ENCODE measurements around the gene NFKB1. TPM values are rescaled to one million over a fixed set of nuclear protein-coding genes. Genes with fewer than 3 reads are reported as not detected.

Gene NFKB1
- total and polyA plus RNA-seq, 2 donors = 26.0 to 42.6 TPM

DNA sequence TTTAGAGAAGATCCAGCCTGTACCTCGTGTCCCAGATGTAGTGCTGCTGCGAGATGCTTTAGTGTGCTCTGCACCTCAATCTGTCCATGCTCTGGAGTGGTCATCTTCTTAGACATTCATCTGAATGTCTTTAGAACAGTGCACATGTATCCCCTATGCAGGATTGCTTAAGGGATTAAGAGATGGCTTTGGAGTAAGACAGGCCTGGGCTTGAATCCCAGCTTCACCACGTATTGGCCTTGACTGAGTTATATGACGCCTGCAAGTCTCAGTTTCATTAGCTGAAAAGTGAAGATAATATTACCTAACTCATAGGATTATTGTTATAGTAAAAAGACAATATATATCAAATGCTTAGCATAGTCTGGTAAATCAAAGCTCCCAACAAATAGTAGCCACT, 98.3 kb downstream of the NFKB1 start:
- Histone ChIP-seq H3K27me3 (ENCODE audit: control insufficient read depth in 2 of 2, insufficient read depth in 1 of 2, low read length in 1 of 2) (no peaks in the 10 kb centered on the region), H3K4me3 (ENCODE audit: low read length in 2 of 2) (no peak overlapping the region), H3K4me1 (ENCODE audit: control insufficient read depth in 2 of 2, insufficient read depth in 2 of 2, low read length in 2 of 2) (peaks cover 11 to 26% of the 10 kb centered on the region in 2 donors), H3K27ac (ENCODE audit: low read depth in 1 of 2, low read length in 1 of 2) (peak overlapping the region; percentile 31 to 44), H3K9me3 (ENCODE audit: control insufficient read depth in 2 of 2, insufficient read depth in 1 of 2, low read length in 1 of 2) (no peaks in the 10 kb centered on the region), H3K36me3 (ENCODE audit: control insufficient read depth in 2 of 2, insufficient read depth in 2 of 2, low read length in 1 of 2) (peaks cover 0 to 48% of the 10 kb centered on the region in 2 donors)
- DNase-seq (ENCODE audit: low read depth in 6 of 9, low spot score in 9 of 9) = no peak
- 91% methylated on average over 4 of the region's 4 CpGs for WGBS

DNA sequence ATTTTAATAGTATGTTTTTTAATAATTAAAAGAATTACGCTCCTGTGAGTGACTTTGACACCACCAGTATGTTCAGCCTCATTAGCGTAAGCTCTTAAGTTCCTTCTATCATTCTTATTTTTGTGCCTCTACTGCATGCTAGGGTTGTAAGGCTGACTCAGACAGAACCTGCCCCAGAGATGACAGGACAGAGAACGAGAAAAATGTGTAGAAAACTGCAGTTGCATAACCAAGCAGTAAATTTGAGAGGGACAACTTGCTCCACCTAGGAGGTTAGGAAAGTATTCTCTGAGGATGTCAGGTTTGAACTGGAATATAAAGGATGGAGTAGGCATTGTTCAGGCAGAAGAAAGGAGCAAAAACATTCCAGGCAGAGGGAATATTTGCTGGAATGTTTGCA, 98.7 kb downstream of the NFKB1 start:
- peaks cover 11 to 26% of the 10 kb centered on the region in 2 donors for H3K4me1 ChIP-seq (ENCODE audit: control insufficient read depth in 2 of 2, insufficient read depth in 2 of 2, low read length in 2 of 2)
- no peak overlapping the region for H3K4me3 ChIP-seq (ENCODE audit: low read length in 2 of 2)
- peaks cover 0 to 46% of the 10 kb centered on the region in 2 donors for H3K36me3 ChIP-seq (ENCODE audit: control insufficient read depth in 2 of 2, insufficient read depth in 2 of 2, low read length in 1 of 2)
- DNase-seq (ENCODE audit: low read depth in 6 of 9, low spot score in 9 of 9) = no peak
- H3K9me3 ChIP-seq (ENCODE audit: control insufficient read depth in 2 of 2, insufficient read depth in 1 of 2, low read length in 1 of 2) = no peaks in the 10 kb centered on the region
- 93% methylated on average over 3 of the region's 3 CpGs for WGBS
- H3K27me3 ChIP-seq (ENCODE audit: control insufficient read depth in 2 of 2, insufficient read depth in 1 of 2, low read length in 1 of 2) = no peaks in the 10 kb centered on the region
- H3K27ac ChIP-seq (ENCODE audit: low read depth in 1 of 2, low read length in 1 of 2) = peak overlapping the region in 1 of 2 donors; percentile 43

DNA sequence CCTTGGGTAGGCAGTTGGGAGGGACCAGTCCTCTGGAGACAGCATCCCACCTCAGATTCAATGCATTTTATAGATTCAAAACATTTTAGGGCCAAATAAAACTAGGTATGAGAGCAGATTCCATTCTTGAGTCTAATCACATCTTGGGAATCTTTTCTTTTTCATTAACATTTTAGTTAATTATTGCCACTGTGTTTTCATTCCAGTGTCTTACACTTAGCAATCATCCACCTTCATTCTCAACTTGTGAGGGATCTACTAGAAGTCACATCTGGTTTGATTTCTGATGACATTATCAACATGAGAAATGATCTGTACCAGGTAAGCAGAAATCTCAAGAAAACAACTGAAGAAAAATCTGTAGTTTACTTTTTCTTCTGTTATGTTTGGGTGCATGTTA, 99.5 kb downstream of the NFKB1 start:
- DNase-seq (ENCODE audit: low read depth in 6 of 9, low spot score in 9 of 9) = no peak
- H3K9me3 ChIP-seq (ENCODE audit: control insufficient read depth in 2 of 2, insufficient read depth in 1 of 2, low read length in 1 of 2) = no peaks in the 10 kb centered on the region
- no peak overlapping the region for H3K4me3 ChIP-seq (ENCODE audit: low read length in 2 of 2)
- H3K4me1 ChIP-seq (ENCODE audit: control insufficient read depth in 2 of 2, insufficient read depth in 2 of 2, low read length in 2 of 2) = peaks cover 11 to 26% of the 10 kb centered on the region in 2 donors
- H3K27me3 ChIP-seq (ENCODE audit: control insufficient read depth in 2 of 2, insufficient read depth in 1 of 2, low read length in 1 of 2) = no peaks in the 10 kb centered on the region
- H3K36me3 ChIP-seq (ENCODE audit: control insufficient read depth in 2 of 2, insufficient read depth in 2 of 2, low read length in 1 of 2) = peaks cover 0 to 49% of the 10 kb centered on the region in 2 donors
- peak overlapping the region; percentile 20 to 48 for H3K27ac ChIP-seq (ENCODE audit: low read depth in 1 of 2, low read length in 1 of 2)

- 93% methylated on average over 8 of the region's 8 CpGs for WGBS
- no peak overlapping the region for H3K27ac ChIP-seq (ENCODE audit: low read depth in 1 of 2, low read length in 1 of 2)
- DNase-seq (ENCODE audit: low read depth in 6 of 9, low spot score in 9 of 9) = no peak
These were observed 100.5 kb downstream of the NFKB1 start for GRCh38 chr4:102601586-102602227.

GRCh38 chr4:102604222-102604940, 103.2 kb downstream of the NFKB1 start:
- peaks cover 0 to 9% of the 10 kb centered on the region in 2 donors for H3K4me1 ChIP-seq (ENCODE audit: control insufficient read depth in 2 of 2, insufficient read depth in 2 of 2, low read length in 2 of 2)
- no peak overlapping the region for H3K4me3 ChIP-seq (ENCODE audit: low read length in 2 of 2)
- H3K27ac ChIP-seq (ENCODE audit: low read depth in 1 of 2, low read length in 1 of 2) = no peak overlapping the region
- peaks cover 0 to 46% of the 10 kb centered on the region in 2 donors for H3K36me3 ChIP-seq (ENCODE audit: control insufficient read depth in 2 of 2, insufficient read depth in 2 of 2, low read length in 1 of 2)
- no peaks in the 10 kb centered on the region for H3K9me3 ChIP-seq (ENCODE audit: control insufficient read depth in 2 of 2, insufficient read depth in 1 of 2, low read length in 1 of 2)
- no peak for DNase-seq (ENCODE audit: low read depth in 6 of 9, low spot score in 9 of 9)
- WGBS = 77% methylated on average over 2 of the region's 2 CpGs
- no peaks in the 10 kb centered on the region for H3K27me3 ChIP-seq (ENCODE audit: control insufficient read depth in 2 of 2, insufficient read depth in 1 of 2, low read length in 1 of 2)

More at GRCh38 chr4:102601586-102602227, 100.5 kb downstream of the NFKB1 start:
- Histone ChIP-seq H3K4me3 (ENCODE audit: low read length in 2 of 2) (no peak overlapping the region), H3K4me1 (ENCODE audit: control insufficient read depth in 2 of 2, insufficient read depth in 2 of 2, low read length in 2 of 2) (peaks cover 11 to 26% of the 10 kb centered on the region in 2 donors), H3K27me3 (ENCODE audit: control insufficient read depth in 2 of 2, insufficient read depth in 1 of 2, low read length in 1 of 2) (no peaks in the 10 kb centered on the region), H3K36me3 (ENCODE audit: control insufficient read depth in 2 of 2, insufficient read depth in 2 of 2, low read length in 1 of 2) (peaks cover 0 to 46% of the 10 kb centered on the region in 2 donors), H3K9me3 (ENCODE audit: control insufficient read depth in 2 of 2, insufficient read depth in 1 of 2, low read length in 1 of 2) (no peaks in the 10 kb centered on the region)

- 96% methylated on average over 3 of the region's 3 CpGs for WGBS
- DNase-seq (ENCODE audit: low read depth in 6 of 9, low spot score in 9 of 9) = no peak
- Histone ChIP-seq H3K27me3 (ENCODE audit: control insufficient read depth in 2 of 2, insufficient read depth in 1 of 2, low read length in 1 of 2) (no peaks in the 10 kb centered on the region), H3K27ac (ENCODE audit: low read depth in 1 of 2, low read length in 1 of 2) (no peak overlapping the region), H3K36me3 (ENCODE audit: control insufficient read depth in 2 of 2, insufficient read depth in 2 of 2, low read length in 1 of 2) (peaks cover 3 to 56% of the 10 kb centered on the region in 2 donors), H3K4me1 (ENCODE audit: control insufficient read depth in 2 of 2, insufficient read depth in 2 of 2, low read length in 2 of 2) (peaks cover 0 to 12% of the 10 kb centered on the region in 2 donors), H3K9me3 (ENCODE audit: control insufficient read depth in 2 of 2, insufficient read depth in 1 of 2, low read length in 1 of 2) (no peaks in the 10 kb centered on the region), H3K4me3 (ENCODE audit: low read length in 2 of 2) (no peak overlapping the region)
These were observed 105.1 kb downstream of the NFKB1 start for GRCh38 chr4:102606261-102606660.

DNA sequence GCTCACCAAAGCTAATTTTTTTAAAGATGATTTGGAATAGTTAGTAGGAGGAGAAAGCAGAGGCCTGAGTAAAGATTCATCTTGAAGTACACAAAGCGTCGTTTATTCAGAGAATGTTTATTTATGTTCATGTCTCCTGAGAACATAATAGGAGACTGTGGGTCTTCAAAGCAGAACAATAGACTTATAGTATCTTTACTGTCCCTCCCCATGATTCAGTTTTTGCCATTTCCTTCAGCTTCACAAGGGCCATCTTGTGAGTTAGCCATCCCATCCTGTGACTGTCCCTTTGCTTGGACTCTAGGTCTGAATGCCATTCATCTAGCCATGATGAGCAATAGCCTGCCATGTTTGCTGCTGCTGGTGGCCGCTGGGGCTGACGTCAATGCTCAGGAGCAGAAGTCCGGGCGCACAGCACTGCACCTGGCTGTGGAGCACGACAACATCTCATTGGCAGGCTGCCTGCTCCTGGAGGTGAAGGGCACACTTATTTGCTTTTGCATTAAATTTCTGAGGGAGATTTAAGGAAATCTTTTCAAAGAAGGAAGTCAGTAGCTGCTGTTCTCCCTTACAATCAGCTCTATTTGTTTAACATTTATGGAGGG, 105.8 kb downstream of the NFKB1 start:
- DNase-seq (ENCODE audit: low read depth in 6 of 9, low spot score in 9 of 9) = no peak
- Histone ChIP-seq H3K4me1 (ENCODE audit: control insufficient read depth in 2 of 2, insufficient read depth in 2 of 2, low read length in 2 of 2) (peaks cover 0 to 14% of the 10 kb centered on the region in 2 donors), H3K27ac (ENCODE audit: low read depth in 1 of 2, low read length in 1 of 2) (no peak overlapping the region), H3K36me3 (ENCODE audit: control insufficient read depth in 2 of 2, insufficient read depth in 2 of 2, low read length in 1 of 2) (peaks cover 3 to 57% of the 10 kb centered on the region in 2 donors), H3K27me3 (ENCODE audit: control insufficient read depth in 2 of 2, insufficient read depth in 1 of 2, low read length in 1 of 2) (no peaks in the 10 kb centered on the region), H3K9me3 (ENCODE audit: control insufficient read depth in 2 of 2, insufficient read depth in 1 of 2, low read length in 1 of 2) (no peaks in the 10 kb centered on the region), H3K4me3 (ENCODE audit: low read length in 2 of 2) (no peak overlapping the region)
- whole genome bisulfite sequencing = 98% methylated on average over 7 of the region's 7 CpGs

DNA sequence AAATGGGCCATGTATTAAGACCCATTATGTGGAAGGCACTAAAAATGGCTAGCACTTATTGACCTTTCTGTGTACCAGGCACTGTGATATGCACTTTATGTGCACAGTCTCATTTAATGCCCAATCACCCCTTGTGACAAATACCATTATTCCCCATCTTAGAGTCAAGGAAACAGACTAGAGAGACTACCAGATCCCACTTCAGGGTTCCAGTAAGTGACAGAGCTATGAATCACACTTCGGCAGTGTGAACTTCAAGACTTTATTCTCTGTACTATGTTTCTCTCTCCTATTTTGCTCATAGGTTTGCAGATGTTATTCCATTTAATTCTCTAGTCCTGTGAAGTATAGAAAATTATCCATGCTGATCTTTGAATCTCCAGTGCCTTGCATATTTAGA, 107.0 kb downstream of the NFKB1 start:
- Histone ChIP-seq H3K4me3 (ENCODE audit: low read length in 2 of 2) (no peak overlapping the region), H3K27me3 (ENCODE audit: control insufficient read depth in 2 of 2, insufficient read depth in 1 of 2, low read length in 1 of 2) (no peaks in the 10 kb centered on the region), H3K36me3 (ENCODE audit: control insufficient read depth in 2 of 2, insufficient read depth in 2 of 2, low read length in 1 of 2) (peaks cover 3 to 57% of the 10 kb centered on the region in 2 donors), H3K4me1 (ENCODE audit: control insufficient read depth in 2 of 2, insufficient read depth in 2 of 2, low read length in 2 of 2) (peaks cover 6 to 27% of the 10 kb centered on the region in 2 donors), H3K9me3 (ENCODE audit: control insufficient read depth in 2 of 2, insufficient read depth in 1 of 2, low read length in 1 of 2) (no peaks in the 10 kb centered on the region), H3K27ac (ENCODE audit: low read depth in 1 of 2, low read length in 1 of 2) (no peak overlapping the region)
- 97% methylated on average over 1 of the region's 1 CpG for WGBS
- DNase-seq (ENCODE audit: low read depth in 6 of 9, low spot score in 9 of 9) = no peak

GRCh38 chr4:102610007-102610406, 108.8 kb downstream of the NFKB1 start:
- H3K36me3 ChIP-seq (ENCODE audit: control insufficient read depth in 2 of 2, insufficient read depth in 2 of 2, low read length in 1 of 2) = peaks cover 10 to 65% of the 10 kb centered on the region in 2 donors
- no peak for DNase-seq (ENCODE audit: low read depth in 6 of 9, low spot score in 9 of 9)
- H3K4me3 ChIP-seq (ENCODE audit: low read length in 2 of 2) = no peak overlapping the region
- no peaks in the 10 kb centered on the region for H3K9me3 ChIP-seq (ENCODE audit: control insufficient read depth in 2 of 2, insufficient read depth in 1 of 2, low read length in 1 of 2)
- H3K27ac ChIP-seq (ENCODE audit: low read depth in 1 of 2, low read length in 1 of 2) = no peak overlapping the region
- no peaks in the 10 kb centered on the region for H3K27me3 ChIP-seq (ENCODE audit: control insufficient read depth in 2 of 2, insufficient read depth in 1 of 2, low read length in 1 of 2)
- peaks cover 8 to 35% of the 10 kb centered on the region in 2 donors for H3K4me1 ChIP-seq (ENCODE audit: control insufficient read depth in 2 of 2, insufficient read depth in 2 of 2, low read length in 2 of 2)

Data from thymus (tissue), 11 donors.